Mesenchymal stem cell (in vitro differentiated cells and primary cell): Measurements from ENCODE around the gene IL6ST.
"Not testable (repeated sequence)": the region's sequence is repeated elsewhere in the genome, so short reads cannot be mapped to it uniquely, and the experiment has no call there.

Source experiments
- DNase-seq: peaks from one replicate; pipeline ENCODE4 v3.0.0-alpha.2; 2013
- H2AFZ ChIP-seq: one replicate; pipeline ENCODE4 v1.6.1; 2013; ENCODE audit warnings: low read depth, mild to moderate bottlenecking, control low read depth, inconsistent platforms, low read length, moderate library complexity
- H2AK5ac ChIP-seq: 2 replicates; pipeline ENCODE4 v1.6.1; 2013; ENCODE audit warnings: low read length, moderate library complexity, mild to moderate bottlenecking, inconsistent platforms; ENCODE audit not compliant: severe bottlenecking
- H2BK120ac ChIP-seq: one replicate; pipeline ENCODE4 v1.6.1; 2013; ENCODE audit warnings: low read depth, mild to moderate bottlenecking, inconsistent platforms, low read length, moderate library complexity
- H2BK12ac ChIP-seq, 2 experiments: one replicate each; pipeline ENCODE4 v1.6.1; 2013; ENCODE audit warnings: inconsistent platforms in 2 of 2, low read length in 2 of 2, mild to moderate bottlenecking in 2 of 2, moderate library complexity in 2 of 2, control low read depth in 1 of 2
- H2BK15ac ChIP-seq: one replicate; pipeline ENCODE4 v1.6.1; 2013; ENCODE audit warnings: mild to moderate bottlenecking, low read depth, inconsistent platforms; ENCODE audit not compliant: poor library complexity, severe bottlenecking
- H2BK5ac ChIP-seq: 2 replicates; pipeline ENCODE4 v1.6.1; 2013; ENCODE audit warnings: low read depth, mild to moderate bottlenecking, low read length, control low read depth, inconsistent platforms; ENCODE audit not compliant: poor library complexity, severe bottlenecking
- H3K14ac ChIP-seq, 2 experiments: one replicate each; pipeline ENCODE4 v1.6.1; 2013; ENCODE audit warnings: inconsistent platforms in 2 of 2, low read length in 2 of 2, control low read depth in 1 of 2, mild to moderate bottlenecking in 1 of 2, moderate library complexity in 1 of 2
- H3K18ac ChIP-seq, 2 experiments: one replicate each; pipeline ENCODE4 v1.6.1; 2013; ENCODE audit warnings: inconsistent platforms in 2 of 2, low read length in 2 of 2, control low read depth in 1 of 2, low read depth in 1 of 2, mild to moderate bottlenecking in 1 of 2
- H3K23ac ChIP-seq, 2 experiments: one replicate each; pipeline ENCODE4 v1.6.1; 2013; ENCODE audit warnings: inconsistent platforms in 2 of 2, low read length in 2 of 2, mild to moderate bottlenecking in 2 of 2, moderate library complexity in 2 of 2, control low read depth in 1 of 2
- H3K27ac ChIP-seq: 2 replicates; pipeline ENCODE4 v1.5.1; 2013; ENCODE audit warnings: mild to moderate bottlenecking, moderate library complexity, low read length, control low read depth, inconsistent platforms; ENCODE audit not compliant: poor library complexity, severe bottlenecking
- H3K27me3 ChIP-seq, 2 experiments: 2 replicates each; pipeline versions ENCODE4 v1.6.1 to v1.7.0; 2013; ENCODE audit warnings: low read length in 2 of 2, mild to moderate bottlenecking in 2 of 2, moderate library complexity in 2 of 2, control low read depth in 1 of 2, inconsistent platforms in 1 of 2; ENCODE audit not compliant: control insufficient read depth in 1 of 2, insufficient read depth in 1 of 2
- H3K36me3 ChIP-seq, 2 experiments: 2 replicates each; pipeline versions ENCODE4 v1.6.1 to v1.7.0; 2013; ENCODE audit warnings: low read length in 2 of 2, control low read depth in 1 of 2, inconsistent platforms in 1 of 2, low read depth in 1 of 2, mild to moderate bottlenecking in 1 of 2; ENCODE audit not compliant: insufficient read depth in 2 of 2, control insufficient read depth in 1 of 2
- H3K4ac ChIP-seq, 2 experiments: one replicate each; pipeline ENCODE4 v1.6.1; 2013; ENCODE audit warnings: inconsistent platforms in 2 of 2, low read length in 2 of 2, mild to moderate bottlenecking in 2 of 2, moderate library complexity in 2 of 2, control low read depth in 1 of 2, low read depth in 1 of 2
- H3K4me1 ChIP-seq: 2 replicates; pipeline ENCODE4 v1.6.1; 2013; ENCODE audit warnings: low read depth, low read length, control low read depth; ENCODE audit not compliant: control insufficient read depth, insufficient read depth
- H3K4me2 ChIP-seq: 2 replicates; pipeline ENCODE4 v1.6.1; 2013; ENCODE audit warnings: low read length, mild to moderate bottlenecking, inconsistent platforms; ENCODE audit not compliant: poor library complexity, severe bottlenecking
- H3K4me3 ChIP-seq, 2 experiments: 2 replicates each; pipeline versions ENCODE4 v1.5.1 to v1.7.0; 2013; ENCODE audit warnings: low read length in 2 of 2, mild to moderate bottlenecking in 2 of 2, control low read depth in 1 of 2, low read depth in 1 of 2; ENCODE audit not compliant: insufficient read depth in 1 of 2
- H3K79me1 ChIP-seq: replicated peaks from 2 replicates; pipeline ENCODE4 v1.6.1; 2013; ENCODE audit warnings: mild to moderate bottlenecking, control low read depth, low read length, inconsistent platforms; ENCODE audit not compliant: poor library complexity, severe bottlenecking
- H3K9ac ChIP-seq: 2 replicates; pipeline ENCODE4 v1.7.0; 2013; ENCODE audit warnings: mild to moderate bottlenecking, low read length, moderate library complexity
- H3K9me3 ChIP-seq: 2 replicates; pipeline ENCODE4 v1.7.0; 2013; ENCODE audit warnings: mild to moderate bottlenecking, low read length; ENCODE audit not compliant: control insufficient read depth
- H4K8ac ChIP-seq: one replicate; pipeline ENCODE4 v1.6.1; 2013; ENCODE audit warnings: inconsistent platforms, mild to moderate bottlenecking, low read length, moderate library complexity
- H4K91ac ChIP-seq: one replicate; pipeline ENCODE4 v1.6.1; 2013; ENCODE audit warnings: mild to moderate bottlenecking, low read length, inconsistent platforms
- WGBS: methylation state at CpG from one replicate; pipeline ENCODE4 v1.1.7; 2013; ENCODE audit warnings: mixed read lengths; 5-methylcytosine and 5-hydroxymethylcytosine counted together

IL6ST gene

DNA sequence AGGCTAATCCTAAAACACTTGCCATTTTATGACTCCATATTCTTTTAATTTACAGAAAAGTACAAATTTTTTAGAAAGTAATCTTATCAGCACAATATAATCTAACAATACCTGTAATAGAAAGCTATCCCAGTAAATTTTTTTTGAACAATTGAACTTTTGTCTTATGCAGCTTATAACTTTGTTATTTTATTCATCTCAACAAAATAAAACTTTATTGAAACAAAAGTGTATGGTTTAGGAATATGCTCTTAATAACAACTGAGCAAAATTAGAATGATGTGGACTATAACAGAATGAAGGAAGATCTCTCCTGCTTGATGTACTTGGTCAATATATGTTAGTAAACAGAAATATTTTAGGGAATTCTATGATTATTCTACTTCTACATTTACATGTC is 57.2 kb downstream of the IL6ST start:
- not testable (repeated sequence) for H2AK5ac ChIP-seq, H2BK120ac ChIP-seq, H3K4ac ChIP-seq, H2BK12ac ChIP-seq, H4K8ac ChIP-seq, H2BK5ac ChIP-seq, H3K9me3 ChIP-seq, H3K27ac ChIP-seq, H3K14ac ChIP-seq, H3K27me3 ChIP-seq, H3K79me1 ChIP-seq, H3K4me2 ChIP-seq, H3K23ac ChIP-seq, DNase-seq, H2AFZ ChIP-seq, H3K4me3 ChIP-seq, H3K4me1 ChIP-seq, H4K91ac ChIP-seq, H2BK15ac ChIP-seq, H3K18ac ChIP-seq
- H3K9ac ChIP-seq = peak overlapping the region; percentile 21
- H3K36me3 ChIP-seq = peaks cover 3 to 81% of the 10 kb centered on the region in 2 experiments

GRCh38 chr5:55936100-55936693 is 58.6 kb downstream of the IL6ST start:
- Histone ChIP-seq H3K9me3 (no peaks in the 10 kb centered on the region), H3K27ac (no peak overlapping the region), H3K23ac (no peak overlapping the region), H4K8ac (no peak overlapping the region), H3K79me1 (no peaks in the 10 kb centered on the region), H3K36me3 (peaks cover under 1 to 67% of the 10 kb centered on the region in 2 experiments), H3K4ac (no peak overlapping the region), H3K18ac (no peak overlapping the region), H2BK12ac (no peak overlapping the region), H3K4me2 (no peak overlapping the region), H2AK5ac (no peak overlapping the region), H3K9ac (no peak overlapping the region), H3K27me3 (no peaks in the 10 kb centered on the region), H3K4me3 (no peak overlapping the region), H2BK15ac (no peak overlapping the region), H3K14ac (no peak overlapping the region), H4K91ac (no peak overlapping the region), H3K4me1 (peaks cover 3% of the 10 kb centered on the region), H2AFZ (no peak overlapping the region), H2BK120ac (no peak overlapping the region), H2BK5ac (no peak overlapping the region)
- peak; percentile 86 for DNase-seq
- no CpG with 5 or more reads among the region's 3 CpGs for WGBS

DNA sequence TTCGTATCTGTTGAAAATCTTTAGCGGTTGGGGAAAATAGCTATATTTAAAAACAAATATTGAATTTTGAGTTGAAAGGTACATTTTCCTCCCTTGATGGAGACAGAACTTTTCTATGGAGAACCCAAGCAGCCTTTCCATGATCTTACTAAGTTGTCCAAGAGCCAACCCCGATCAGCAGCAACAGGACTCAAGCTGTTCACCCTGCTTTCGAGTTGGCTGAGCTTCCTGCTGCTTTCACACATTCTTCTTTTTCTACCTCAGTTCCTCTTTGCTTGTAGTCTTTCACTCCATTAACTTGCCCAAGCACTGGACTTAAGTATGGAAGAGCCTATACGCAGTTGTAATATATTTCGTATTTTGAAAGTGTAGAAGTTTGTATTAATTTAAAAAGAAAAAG is 59.4 kb downstream of the IL6ST start:
- H3K14ac ChIP-seq = no peak overlapping the region
- no peak overlapping the region for H3K4me3 ChIP-seq
- peaks cover 3% of the 10 kb centered on the region for H3K4me1 ChIP-seq
- no peak overlapping the region for H4K8ac ChIP-seq
- no peak overlapping the region for H2BK5ac ChIP-seq
- peaks cover 0 to 59% of the 10 kb centered on the region in 2 experiments for H3K36me3 ChIP-seq
- H2AK5ac ChIP-seq = no peak overlapping the region
- H3K4me2 ChIP-seq = no peak overlapping the region
- H2AFZ ChIP-seq = no peak overlapping the region
- no peak overlapping the region for H2BK120ac ChIP-seq
- H2BK15ac ChIP-seq = no peak overlapping the region
- H2BK12ac ChIP-seq = no peak overlapping the region
- no peak overlapping the region for H3K18ac ChIP-seq
- H3K9ac ChIP-seq = peak overlapping the region; percentile 21
- H3K27ac ChIP-seq = no peak overlapping the region
- H3K23ac ChIP-seq = no peak overlapping the region
- H3K27me3 ChIP-seq = no peaks in the 10 kb centered on the region
- no peak overlapping the region for H3K4ac ChIP-seq
- H4K91ac ChIP-seq = no peak overlapping the region
- no peaks in the 10 kb centered on the region for H3K9me3 ChIP-seq
- no peak for DNase-seq
- WGBS = 97% methylated on average over 4 of the region's 6 CpGs
- no peaks in the 10 kb centered on the region for H3K79me1 ChIP-seq

DNA sequence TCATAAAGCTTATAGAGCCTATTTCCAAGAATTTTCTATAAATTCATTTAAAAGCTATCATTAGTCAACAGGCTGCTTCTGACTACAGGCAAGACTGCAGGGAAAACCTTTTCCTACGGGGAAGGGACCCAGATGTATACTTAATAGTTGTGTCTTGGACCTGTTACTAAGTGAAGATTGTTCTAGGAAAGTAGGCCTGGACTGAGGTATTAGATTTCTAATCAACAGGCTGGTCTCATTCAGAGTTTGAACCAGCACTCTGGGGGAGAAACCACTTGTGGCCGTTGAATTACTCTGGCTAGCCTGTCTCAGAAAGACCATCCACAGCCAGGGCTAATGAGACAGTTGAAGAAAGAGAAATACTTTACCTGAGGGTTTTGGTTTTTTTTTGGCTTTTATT is 60.0 kb downstream of the IL6ST start:
- H3K36me3 ChIP-seq = peaks cover 0 to 53% of the 10 kb centered on the region in 2 experiments
- H2AK5ac ChIP-seq = no peak overlapping the region
- H3K27me3 ChIP-seq = no peaks in the 10 kb centered on the region
- H3K9me3 ChIP-seq = no peaks in the 10 kb centered on the region
- H3K14ac ChIP-seq = no peak overlapping the region
- H3K4ac ChIP-seq = no peak overlapping the region
- no peak overlapping the region for H2AFZ ChIP-seq
- no peak overlapping the region for H3K9ac ChIP-seq
- H3K27ac ChIP-seq = no peak overlapping the region
- no peak overlapping the region for H2BK12ac ChIP-seq
- H4K8ac ChIP-seq = no peak overlapping the region
- H3K4me2 ChIP-seq = no peak overlapping the region
- DNase-seq = no peak
- no peaks in the 10 kb centered on the region for H3K79me1 ChIP-seq
- H3K23ac ChIP-seq = no peak overlapping the region
- no peak overlapping the region for H4K91ac ChIP-seq
- H3K4me1 ChIP-seq = peaks cover 3% of the 10 kb centered on the region
- H3K4me3 ChIP-seq = no peak overlapping the region
- H2BK5ac ChIP-seq = peak overlapping the region; percentile 31
- no peak overlapping the region for H2BK120ac ChIP-seq
- H2BK15ac ChIP-seq = no peak overlapping the region
- WGBS = 97% methylated on average over 2 of the region's 2 CpGs
- H3K18ac ChIP-seq = no peak overlapping the region
